HepG2 (cell line): Measurements from ENCODE around the gene ZNF674. TPM values are rescaled to one million over a fixed set of nuclear protein-coding genes. Genes with fewer than 3 reads are reported as not detected.

Experiments
- ARNTL ChIP-seq: sonication (generic); formaldehyde crosslinking; IDR thresholded peaks from 2 replicates; pipeline ENCODE4 v1.4.0; 2020; ENCODE audit warnings: mild to moderate bottlenecking, missing genetic modification reagents
- ATF7-NPFF ChIP-seq: sonication (generic); formaldehyde crosslinking; IDR thresholded peaks from 2 replicates; pipeline ENCODE4 v1.8.1; 2023; ENCODE audit warnings: mild to moderate bottlenecking, low read depth, missing genetic modification reagents, moderate library complexity
- CEBPB ChIP-seq: IDR thresholded peaks from 2 replicates; pipeline ENCODE4 v1.6.1; 2011; ENCODE audit warnings: low read depth, low read length, improper control_type of control experiment, borderline replicate concordance
- FLYWCH1 ChIP-seq: sonication (generic); formaldehyde crosslinking; IDR thresholded peaks from 2 replicates; pipeline ENCODE4 v1.8.1; 2023; ENCODE audit warnings: mild to moderate bottlenecking, missing genetic modification reagents
- GATAD1 ChIP-seq: IDR thresholded peaks from 2 replicates; pipeline ENCODE4 v1.6.1; 2016; ENCODE audit warnings: missing genetic modification reagents, missing compliant biosample characterization
- HCFC1 ChIP-seq: fragments of 150-350 bp; IDR thresholded peaks from 2 replicates; pipeline ENCODE4 v1.6.1; 2014; ENCODE audit warnings: low read depth, low read length
- ISX ChIP-seq: sonication (generic); formaldehyde crosslinking; conservative IDR thresholded peaks from 2 replicates; pipeline ENCODE4 v1.5.0; 2020; ENCODE audit warnings: missing genetic modification reagents
- KAT7 ChIP-seq: IDR thresholded peaks from 2 replicates; pipeline ENCODE4 v1.6.1; 2018; ENCODE audit warnings: borderline replicate concordance, missing compliant biosample characterization
- MED13 ChIP-seq: sonication (generic); formaldehyde crosslinking; IDR thresholded peaks from 2 replicates; pipeline ENCODE4 v1.5.0; 2020; ENCODE audit warnings: missing genetic modification reagents
- NR2F2 ChIP-seq: IDR thresholded peaks from 2 replicates; pipeline ENCODE4 v1.6.1; 2012; ENCODE audit warnings: low read depth, inconsistent platforms, borderline replicate concordance
- SMAD9 ChIP-seq: sonication (generic); formaldehyde crosslinking; IDR thresholded peaks from 2 replicates; pipeline ENCODE4 v1.5.1; 2020; ENCODE audit warnings: mild to moderate bottlenecking, missing genetic modification reagents
- SP140L ChIP-seq: sonication (generic); formaldehyde crosslinking; IDR thresholded peaks from 2 replicates; pipeline ENCODE4 v1.4.0; 2020; ENCODE audit warnings: missing genetic modification reagents, borderline replicate concordance
- TCF7L2 ChIP-seq: IDR thresholded peaks from 2 replicates; pipeline ENCODE4 v1.6.1; 2011; ENCODE audit warnings: mild to moderate bottlenecking, low read depth, low read length, moderate library complexity
- ZMAT3 ChIP-seq: sonication (generic); formaldehyde crosslinking; conservative IDR thresholded peaks from 2 replicates; pipeline ENCODE4 v1.7.0; 2021; ENCODE audit warnings: missing genetic modification reagents
- ZNF160 ChIP-seq: sonication (generic); formaldehyde crosslinking; IDR thresholded peaks from 2 replicates; pipeline ENCODE4 v1.8.0; 2022; ENCODE audit warnings: mild to moderate bottlenecking, inconsistent platforms, missing genetic modification reagents
- ZNF383 ChIP-seq: sonication (generic); formaldehyde crosslinking; IDR thresholded peaks from 2 replicates; pipeline ENCODE4 v1.4.0; 2020; ENCODE audit warnings: missing genetic modification reagents, mild to moderate bottlenecking, borderline replicate concordance
- ZNF567 ChIP-seq: sonication (generic); formaldehyde crosslinking; IDR thresholded peaks from 2 replicates; pipeline ENCODE4 v1.8.1; 2023; ENCODE audit warnings: mild to moderate bottlenecking, missing genetic modification reagents, borderline replicate concordance
- ZNF678 ChIP-seq: sonication (generic); formaldehyde crosslinking; IDR thresholded peaks from 2 replicates; pipeline ENCODE4 v1.4.0; 2020; ENCODE audit warnings: mild to moderate bottlenecking, missing genetic modification reagents
- ZNF703 ChIP-seq: sonication (generic); formaldehyde crosslinking; IDR thresholded peaks from 2 replicates; pipeline ENCODE4 v1.5.1; 2020; ENCODE audit warnings: missing genetic modification reagents, mild to moderate bottlenecking, moderate library complexity, borderline replicate concordance
- ZNF747 ChIP-seq: sonication (generic); formaldehyde crosslinking; IDR thresholded peaks from 2 replicates; pipeline ENCODE4 v1.8.1; 2023; ENCODE audit warnings: missing genetic modification reagents, mild to moderate bottlenecking, borderline replicate concordance
- ZSCAN25 ChIP-seq: sonication (generic); formaldehyde crosslinking; IDR thresholded peaks from 2 replicates; pipeline ENCODE4 v1.8.0; 2022; ENCODE audit warnings: mild to moderate bottlenecking, missing genetic modification reagents
- polyA plus RNA-seq, 8 experiments: library from polyadenylated mRNA; depleted of rRNA in 3 of 8; stranded (reverse) in 7 of 8; unstranded in 1 of 8; fragments of >200 nt; fragmentation: Illumina TruSeq in 4 of 8; extraction: Trizol in 4 of 8; gene quantifications; 2 replicates each; pipeline versions ENCODE4 v1.2.1 to v1.2.3, GENCODE V29; 2011 to 2016; ENCODE audit warnings: low read depth in 4 of 8, missing spikeins in 1 of 8, mixed read lengths in 1 of 8; ENCODE audit not compliant: insufficient read depth in 1 of 8
- total RNA-seq, 5 experiments: library from RNA; depleted of rRNA; stranded (reverse); fragments of >200 nt; fragmentation: Illumina TruSeq; extraction: Trizol; gene quantifications; 2 replicates each; pipeline ENCODE4 v1.2.3, GENCODE V29; 2016; ENCODE audit warnings: low read depth in 1 of 5
- TF ChIP-seq, protein P1 (sequence below): sonication (generic); formaldehyde crosslinking; conservative IDR thresholded peaks from 2 replicates; pipeline ENCODE4 v1.4.0; 2020; ENCODE audit warnings: mild to moderate bottlenecking, missing genetic modification reagents, moderate library complexity
- TF ChIP-seq, protein P2 (sequence below): sonication (generic); formaldehyde crosslinking; IDR thresholded peaks from 2 replicates; pipeline ENCODE4 v1.4.0; 2020; ENCODE audit warnings: missing genetic modification reagents
- TF ChIP-seq, protein P3 (sequence below): sonication (generic); formaldehyde crosslinking; IDR thresholded peaks from 2 replicates; pipeline ENCODE4 v1.8.1; 2023; ENCODE audit warnings: mild to moderate bottlenecking, moderate library complexity, missing genetic modification reagents

The ZNF674 gene
- total and polyA plus RNA-seq, 2 of the 13 experiments (the other 11 are each of a cell fraction or from before 2014, with no cell fraction given) = 2.9 to 3.5 TPM

DNA sequence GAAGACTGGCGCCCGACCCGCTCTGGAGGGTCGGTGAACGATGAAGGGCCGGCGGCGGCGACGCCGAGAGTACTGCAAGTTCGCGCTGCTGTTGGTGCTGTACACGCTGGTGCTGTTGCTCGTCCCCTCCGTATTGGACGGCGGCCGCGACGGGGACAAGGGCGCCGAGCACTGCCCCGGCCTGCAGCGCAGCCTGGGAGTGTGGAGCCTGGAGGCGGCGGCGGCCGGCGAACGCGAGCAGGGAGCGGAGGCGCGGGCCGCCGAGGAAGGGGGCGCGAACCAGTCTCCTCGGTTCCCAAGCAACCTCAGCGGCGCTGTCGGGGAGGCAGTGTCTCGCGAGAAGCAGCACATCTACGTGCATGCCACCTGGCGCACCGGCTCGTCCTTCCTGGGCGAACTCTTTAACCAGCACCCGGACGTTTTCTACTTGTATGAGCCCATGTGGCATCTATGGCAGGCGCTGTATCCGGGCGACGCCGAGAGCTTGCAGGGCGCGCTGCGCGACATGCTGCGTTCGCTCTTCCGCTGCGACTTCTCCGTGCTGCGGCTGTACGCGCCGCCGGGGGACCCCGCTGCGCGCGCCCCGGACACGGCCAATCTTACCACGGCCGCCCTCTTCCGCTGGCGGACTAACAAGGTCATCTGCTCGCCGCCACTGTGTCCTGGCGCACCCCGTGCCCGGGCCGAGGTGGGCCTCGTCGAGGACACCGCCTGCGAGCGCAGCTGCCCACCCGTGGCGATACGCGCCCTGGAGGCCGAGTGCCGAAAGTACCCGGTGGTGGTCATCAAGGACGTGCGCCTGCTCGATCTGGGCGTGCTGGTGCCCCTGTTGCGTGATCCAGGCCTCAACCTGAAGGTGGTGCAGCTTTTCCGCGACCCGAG is 28.9 kb upstream of the ZNF674 start (continued):
- TF ChIP-seq HCFC1 (no peak), ZMAT3 (CRISPR knock-in tag) (peak; percentile 48; the same call in 1 of the 2 replicates), ZSCAN25 (CRISPR knock-in tag) (no peak), TCF7L2 (no peak), ZNF383 (CRISPR knock-in tag) (no peak), ZNF678 (CRISPR knock-in tag) (no peak), ATF7-NPFF (CRISPR knock-in tag) (no peak; the same call in 1 of the 2 replicates), KAT7 (CRISPR knock-in tag) (0 out of 2 replicates have a peak, but pooled peaks have one; percentile 60), ZNF747 (CRISPR knock-in tag) (no peak), NR2F2 (no peak), FLYWCH1 (CRISPR knock-in tag) (no peak), ARNTL (CRISPR knock-in tag) (no peak), CEBPB (no peak), ISX (no peak), ZNF703 (CRISPR knock-in tag) (no peak), ZNF160 (CRISPR knock-in tag) (no peak), MED13 (CRISPR knock-in tag) (no peak), SP140L (CRISPR knock-in tag) (no peak), ZNF567 (CRISPR knock-in tag) (no peak), GATAD1 (CRISPR knock-in tag) (peak; percentile 26; the same call in 1 of the 2 replicates), SMAD9 (CRISPR knock-in tag) (no peak)
- TF ChIP-seq, protein P1, sequence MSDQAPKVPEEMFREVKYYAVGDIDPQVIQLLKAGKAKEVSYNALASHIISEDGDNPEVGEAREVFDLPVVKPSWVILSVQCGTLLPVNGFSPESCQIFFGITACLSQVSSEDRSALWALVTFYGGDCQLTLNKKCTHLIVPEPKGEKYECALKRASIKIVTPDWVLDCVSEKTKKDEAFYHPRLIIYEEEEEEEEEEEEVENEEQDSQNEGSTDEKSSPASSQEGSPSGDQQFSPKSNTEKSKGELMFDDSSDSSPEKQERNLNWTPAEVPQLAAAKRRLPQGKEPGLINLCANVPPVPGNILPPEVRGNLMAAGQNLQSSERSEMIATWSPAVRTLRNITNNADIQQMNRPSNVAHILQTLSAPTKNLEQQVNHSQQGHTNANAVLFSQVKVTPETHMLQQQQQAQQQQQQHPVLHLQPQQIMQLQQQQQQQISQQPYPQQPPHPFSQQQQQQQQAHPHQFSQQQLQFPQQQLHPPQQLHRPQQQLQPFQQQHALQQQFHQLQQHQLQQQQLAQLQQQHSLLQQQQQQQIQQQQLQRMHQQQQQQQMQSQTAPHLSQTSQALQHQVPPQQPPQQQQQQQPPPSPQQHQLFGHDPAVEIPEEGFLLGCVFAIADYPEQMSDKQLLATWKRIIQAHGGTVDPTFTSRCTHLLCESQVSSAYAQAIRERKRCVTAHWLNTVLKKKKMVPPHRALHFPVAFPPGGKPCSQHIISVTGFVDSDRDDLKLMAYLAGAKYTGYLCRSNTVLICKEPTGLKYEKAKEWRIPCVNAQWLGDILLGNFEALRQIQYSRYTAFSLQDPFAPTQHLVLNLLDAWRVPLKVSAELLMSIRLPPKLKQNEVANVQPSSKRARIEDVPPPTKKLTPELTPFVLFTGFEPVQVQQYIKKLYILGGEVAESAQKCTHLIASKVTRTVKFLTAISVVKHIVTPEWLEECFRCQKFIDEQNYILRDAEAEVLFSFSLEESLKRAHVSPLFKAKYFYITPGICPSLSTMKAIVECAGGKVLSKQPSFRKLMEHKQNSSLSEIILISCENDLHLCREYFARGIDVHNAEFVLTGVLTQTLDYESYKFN = no peak
- TF ChIP-seq, protein P2, sequence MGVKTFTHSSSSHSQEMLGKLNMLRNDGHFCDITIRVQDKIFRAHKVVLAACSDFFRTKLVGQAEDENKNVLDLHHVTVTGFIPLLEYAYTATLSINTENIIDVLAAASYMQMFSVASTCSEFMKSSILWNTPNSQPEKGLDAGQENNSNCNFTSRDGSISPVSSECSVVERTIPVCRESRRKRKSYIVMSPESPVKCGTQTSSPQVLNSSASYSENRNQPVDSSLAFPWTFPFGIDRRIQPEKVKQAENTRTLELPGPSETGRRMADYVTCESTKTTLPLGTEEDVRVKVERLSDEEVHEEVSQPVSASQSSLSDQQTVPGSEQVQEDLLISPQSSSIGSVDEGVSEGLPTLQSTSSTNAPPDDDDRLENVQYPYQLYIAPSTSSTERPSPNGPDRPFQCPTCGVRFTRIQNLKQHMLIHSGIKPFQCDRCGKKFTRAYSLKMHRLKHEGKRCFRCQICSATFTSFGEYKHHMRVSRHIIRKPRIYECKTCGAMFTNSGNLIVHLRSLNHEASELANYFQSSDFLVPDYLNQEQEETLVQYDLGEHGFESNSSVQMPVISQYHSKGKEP (CRISPR knock-in tag) = no peak
- TF ChIP-seq, protein P3, sequence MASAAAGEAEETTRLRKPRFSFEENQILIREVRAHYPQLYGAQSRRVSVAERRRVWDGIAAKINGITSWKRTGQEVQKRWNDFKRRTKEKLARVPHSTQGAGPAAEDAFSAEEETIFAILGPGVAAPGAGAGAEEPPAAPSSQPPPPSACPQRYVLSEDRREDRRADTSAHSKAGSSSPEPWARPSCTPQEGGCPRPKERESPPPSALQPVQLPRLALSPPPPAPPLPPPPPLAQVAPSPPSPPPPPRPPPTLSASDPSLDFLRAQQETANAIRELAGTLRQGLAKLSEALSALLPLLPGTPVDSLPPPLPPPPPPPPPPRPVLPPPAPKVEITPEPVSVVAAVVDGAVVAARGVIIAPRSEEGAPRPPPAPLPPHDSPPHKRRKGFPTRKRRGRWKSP (CRISPR knock-in tag) = peak; percentile 42; the same call in 1 of the 2 replicates
